ENCODE data around the gene HLA-E. TPM values are rescaled to one million over a fixed set of nuclear protein-coding genes. Genes with fewer than 3 reads are reported as not detected.
"Not testable (repeated sequence)": the region's sequence is repeated elsewhere in the genome, so short reads cannot be mapped to it uniquely, and the experiment has no call there.

Gene HLA-E
- total RNA-seq, 1 donor from 2014 or later, result 618 TPM

DNA sequence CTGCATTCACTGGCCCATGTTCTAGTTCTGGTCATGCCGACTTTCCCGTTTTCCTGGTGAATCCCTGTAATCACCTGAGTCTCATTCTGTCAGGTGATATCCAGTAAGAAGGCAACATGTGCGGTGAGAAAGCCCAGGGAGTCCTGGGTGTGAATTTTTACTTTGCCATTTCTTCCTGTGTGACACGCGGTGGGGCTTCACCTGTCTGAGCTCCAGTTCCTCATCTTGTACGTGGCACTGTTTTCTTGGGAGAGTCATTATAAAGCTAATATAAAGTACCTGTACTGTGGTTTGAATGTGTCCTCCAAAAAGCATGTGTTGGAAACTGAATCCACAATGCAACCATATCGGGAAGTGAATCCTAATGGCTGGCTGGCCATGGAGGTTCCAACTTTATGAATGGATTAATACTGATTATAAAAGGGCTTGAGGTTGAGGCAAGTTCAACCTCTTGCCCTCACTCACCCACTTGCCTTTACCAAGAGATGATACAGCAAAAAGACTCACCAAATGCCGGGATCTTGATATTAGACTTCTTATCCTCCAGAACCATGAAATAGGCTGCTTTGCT lies 5.1 kb downstream of the HLA-E start:
- Histone ChIP-seq H3K27me3 (no peaks in the 10 kb centered on the region), H3K36me3 (peaks cover 0 to 43% of the 10 kb centered on the region in 2 donors), H3K27ac (peak overlapping the region; percentile 3), H3K4me1 (peaks cover 53% of the 10 kb centered on the region), H3K4me3 (no peak overlapping the region), H3K9me3 (no peaks in the 10 kb centered on the region)
- no peak for DNase-seq (ENCODE audit: extremely low spot score in 2 of 2)
- intact Hi-C loops (cut with DNase I), result no loop called here
- no peak for TF ChIP-seq POLR2AphosphoS5 (IDR thresholded peaks at IDR 0.05; ENCODE audit: insufficient read depth in 1 of 2, low read depth in 1 of 2)
- TF ChIP-seq POLR2A (IDR thresholded peaks at IDR 0.05), result no peak
- TF ChIP-seq, protein P1, sequence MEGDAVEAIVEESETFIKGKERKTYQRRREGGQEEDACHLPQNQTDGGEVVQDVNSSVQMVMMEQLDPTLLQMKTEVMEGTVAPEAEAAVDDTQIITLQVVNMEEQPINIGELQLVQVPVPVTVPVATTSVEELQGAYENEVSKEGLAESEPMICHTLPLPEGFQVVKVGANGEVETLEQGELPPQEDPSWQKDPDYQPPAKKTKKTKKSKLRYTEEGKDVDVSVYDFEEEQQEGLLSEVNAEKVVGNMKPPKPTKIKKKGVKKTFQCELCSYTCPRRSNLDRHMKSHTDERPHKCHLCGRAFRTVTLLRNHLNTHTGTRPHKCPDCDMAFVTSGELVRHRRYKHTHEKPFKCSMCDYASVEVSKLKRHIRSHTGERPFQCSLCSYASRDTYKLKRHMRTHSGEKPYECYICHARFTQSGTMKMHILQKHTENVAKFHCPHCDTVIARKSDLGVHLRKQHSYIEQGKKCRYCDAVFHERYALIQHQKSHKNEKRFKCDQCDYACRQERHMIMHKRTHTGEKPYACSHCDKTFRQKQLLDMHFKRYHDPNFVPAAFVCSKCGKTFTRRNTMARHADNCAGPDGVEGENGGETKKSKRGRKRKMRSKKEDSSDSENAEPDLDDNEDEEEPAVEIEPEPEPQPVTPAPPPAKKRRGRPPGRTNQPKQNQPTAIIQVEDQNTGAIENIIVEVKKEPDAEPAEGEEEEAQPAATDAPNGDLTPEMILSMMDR (IDR thresholded peaks at IDR 0.05), result no peak

DNA sequence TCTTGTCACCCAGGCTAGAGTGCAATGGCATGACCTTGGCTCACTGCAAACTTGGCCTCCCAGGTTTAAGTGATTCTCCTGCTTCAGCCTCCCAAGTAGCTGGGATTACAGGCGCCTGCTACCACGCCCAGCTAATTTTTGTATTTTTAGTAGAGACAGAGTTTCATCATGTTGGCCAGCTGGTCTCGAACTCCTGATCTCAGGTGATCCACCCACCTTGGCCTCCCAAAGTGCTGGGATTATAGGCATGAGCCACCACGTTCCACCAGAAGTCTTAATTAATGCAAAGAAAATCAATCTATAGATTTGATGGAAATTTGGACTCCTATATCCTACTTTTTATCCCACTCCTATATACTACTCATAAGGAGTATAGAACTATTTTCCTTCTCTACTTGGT lies 5.8 kb downstream of the HLA-E start:
- H3K9me3 ChIP-seq; H3K4me3 ChIP-seq; H3K27me3 ChIP-seq; intact Hi-C loops (cut with DNase I); H3K27ac ChIP-seq; DNase-seq (ENCODE audit: extremely low spot score in 2 of 2): not testable (repeated sequence)
- Histone ChIP-seq H3K4me1 (peaks cover 52% of the 10 kb centered on the region), H3K36me3 (peaks cover 0 to 43% of the 10 kb centered on the region in 2 donors)

DNA sequence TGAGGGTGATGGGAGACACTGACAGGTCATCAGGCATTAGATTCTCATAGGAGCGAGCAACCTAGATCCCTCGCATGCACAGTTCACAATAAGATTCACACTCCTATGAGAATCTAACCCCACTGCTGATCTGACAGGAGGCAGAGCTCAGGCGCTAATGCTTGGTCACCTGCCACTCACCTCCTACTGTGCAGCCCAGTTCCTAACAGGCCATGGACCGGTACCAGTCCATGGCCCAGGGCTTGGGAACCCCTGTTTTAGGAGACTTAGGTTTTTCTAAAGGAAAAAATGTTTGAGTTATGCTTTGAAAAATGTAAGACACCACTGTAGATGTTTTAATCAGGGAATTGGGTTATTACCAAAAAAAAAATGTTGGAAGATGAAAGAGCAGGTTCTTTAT lies 6.7 kb downstream of the HLA-E start:
- no peak for DNase-seq (ENCODE audit: extremely low spot score in 2 of 2)
- Histone ChIP-seq H3K4me3 (no peak overlapping the region), H3K4me1 (peaks cover 43% of the 10 kb centered on the region), H3K27ac (peak overlapping the region; percentile 59), H3K9me3 (no peaks in the 10 kb centered on the region), H3K36me3 (peaks cover 0 to 34% of the 10 kb centered on the region in 2 donors), H3K27me3 (no peaks in the 10 kb centered on the region)
- intact Hi-C loops (cut with DNase I), result no loop called here
- TF ChIP-seq POLR2A (IDR thresholded peaks at IDR 0.05), result no peak

DNA sequence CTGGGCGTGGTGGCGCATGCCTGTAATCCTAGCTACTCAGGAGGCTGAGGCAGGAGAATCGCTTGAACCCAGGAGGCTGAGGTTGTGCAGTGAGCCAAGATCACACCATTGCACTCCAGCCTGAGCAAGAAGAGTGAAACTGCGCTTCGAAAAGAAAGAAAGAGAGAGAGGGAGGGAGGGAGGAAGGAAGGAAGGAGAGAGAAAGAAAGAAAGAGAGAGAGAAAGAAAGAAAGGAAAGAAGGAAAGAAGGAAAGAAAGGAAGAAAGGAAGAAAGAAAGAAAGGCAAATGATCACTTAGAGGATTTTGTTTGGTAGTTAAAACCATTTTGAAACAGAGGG lies 7.9 kb downstream of the HLA-E start:
- H3K9me3 ChIP-seq; H3K27me3 ChIP-seq; intact Hi-C loops (cut with DNase I); H3K4me3 ChIP-seq; DNase-seq (ENCODE audit: extremely low spot score in 2 of 2); H3K27ac ChIP-seq: not testable (repeated sequence)
- Histone ChIP-seq H3K36me3 (peaks cover 0 to 22% of the 10 kb centered on the region in 2 donors), H3K4me1 (peaks cover 30% of the 10 kb centered on the region)

DNA sequence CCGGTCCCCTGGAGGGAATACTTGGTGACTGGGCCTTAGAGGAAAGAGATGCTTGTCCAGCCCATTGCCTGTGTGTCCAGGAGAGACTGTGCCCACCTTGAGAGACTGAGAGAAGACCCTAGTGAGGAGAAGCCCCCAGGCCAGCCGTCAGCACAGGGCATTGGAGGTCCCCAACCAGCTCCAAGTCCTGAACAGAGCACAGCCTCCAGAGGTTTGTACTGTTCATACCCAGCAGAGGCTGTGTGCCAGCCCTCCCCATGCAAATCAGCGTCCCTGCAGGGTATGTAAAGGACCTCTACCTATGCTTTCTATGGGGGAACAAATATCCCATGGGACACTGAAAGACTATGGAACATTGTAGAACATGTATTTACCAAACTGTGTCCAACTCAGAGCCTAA lies 8.4 kb downstream of the HLA-E start:
- no peak for TF ChIP-seq POLR2AphosphoS5 (IDR thresholded peaks at IDR 0.05; ENCODE audit: insufficient read depth in 1 of 2, low read depth in 1 of 2)
- no peak for TF ChIP-seq POLR2A (IDR thresholded peaks at IDR 0.05)
- TF ChIP-seq, protein P1 (IDR thresholded peaks at IDR 0.05), result no peak
- Histone ChIP-seq H3K4me3 (no peak overlapping the region), H3K9me3 (no peaks in the 10 kb centered on the region), H3K4me1 (peaks cover 25% of the 10 kb centered on the region), H3K27me3 (no peaks in the 10 kb centered on the region), H3K27ac (no peak overlapping the region), H3K36me3 (peaks cover 0 to 17% of the 10 kb centered on the region in 2 donors)
- no peak for DNase-seq (ENCODE audit: extremely low spot score in 2 of 2)
- intact Hi-C loops (cut with DNase I), result no loop called here

DNA sequence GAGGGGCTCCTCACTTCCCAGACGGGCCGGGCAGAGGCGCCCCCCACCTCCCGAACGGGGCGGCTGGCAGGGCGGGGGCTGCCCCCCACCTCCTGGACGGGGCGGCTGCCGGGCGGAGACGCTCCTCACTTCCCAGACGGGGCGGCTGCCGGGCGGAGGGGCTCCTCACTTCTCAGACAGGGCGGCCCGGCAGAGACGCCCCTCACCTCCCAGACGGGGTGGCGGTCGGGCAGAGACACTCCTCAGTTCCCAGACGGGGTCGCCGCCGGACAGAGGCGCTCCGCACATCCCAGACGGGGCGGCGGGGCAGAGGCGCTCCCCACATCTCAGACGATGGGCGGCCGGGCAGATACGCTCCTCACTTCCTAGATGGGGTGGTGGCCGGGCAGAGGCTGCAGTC lies 9.4 kb downstream of the HLA-E start:
- H3K27ac ChIP-seq; H3K27me3 ChIP-seq; H3K9me3 ChIP-seq; H3K36me3 ChIP-seq; H3K4me3 ChIP-seq; DNase-seq (ENCODE audit: extremely low spot score in 2 of 2); intact Hi-C loops (cut with DNase I): not testable (repeated sequence)
- H3K4me1 ChIP-seq, result peaks cover 15% of the 10 kb centered on the region

DNA sequence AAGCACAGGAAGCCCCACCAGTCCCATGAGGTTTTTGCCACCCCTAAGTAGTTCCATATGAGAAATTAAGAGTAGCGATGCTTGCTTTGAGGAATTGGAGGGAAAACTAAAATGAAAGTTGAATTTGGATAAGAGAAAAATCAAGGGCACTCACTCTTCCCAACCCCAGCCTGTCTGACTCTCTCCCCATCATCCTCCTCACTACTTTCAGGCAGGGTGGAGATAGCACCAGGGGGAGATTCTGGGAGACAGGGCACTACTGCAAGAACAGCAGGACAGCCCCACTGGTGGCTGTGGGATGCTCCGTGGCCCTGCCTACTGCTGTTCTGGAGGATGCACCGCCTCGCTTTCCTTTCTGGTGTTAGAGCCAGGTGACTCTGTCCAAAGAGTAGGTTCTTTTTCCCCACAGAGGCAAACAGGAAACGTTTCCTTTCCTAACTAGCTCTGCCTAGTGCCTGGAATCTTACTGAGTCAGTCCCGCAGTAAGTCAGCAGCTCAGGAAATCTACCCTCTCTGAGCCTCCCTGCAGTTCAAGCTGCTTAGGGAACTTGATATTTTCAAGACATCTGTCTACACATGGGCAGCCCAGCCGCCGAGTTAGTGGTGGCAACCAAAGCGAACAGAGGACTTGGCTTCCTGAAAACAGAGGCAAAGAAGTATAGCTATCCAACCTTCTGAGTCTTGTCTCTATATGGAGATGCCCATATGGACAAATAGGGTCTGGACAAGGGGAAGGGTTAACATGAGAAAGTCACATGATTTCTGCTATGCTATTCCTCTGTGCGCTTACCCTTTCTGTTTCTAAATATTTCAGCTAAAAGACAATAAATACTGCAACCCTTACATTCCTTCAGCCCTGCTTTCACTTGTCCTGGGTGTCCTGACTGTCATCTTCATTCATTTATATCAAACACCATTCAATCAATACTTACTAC lies 11.4 kb downstream of the HLA-E start:
- Histone ChIP-seq H3K36me3 (no peaks in the 10 kb centered on the region), H3K9me3 (no peaks in the 10 kb centered on the region), H3K27me3 (no peaks in the 10 kb centered on the region), H3K4me3 (no peak overlapping the region), H3K27ac (no peak overlapping the region), H3K4me1 (peaks cover 8% of the 10 kb centered on the region)
- intact Hi-C loops (cut with DNase I), result no loop called here
- TF ChIP-seq POLR2AphosphoS5 (IDR thresholded peaks at IDR 0.05; ENCODE audit: insufficient read depth in 1 of 2, low read depth in 1 of 2), result no peak
- no peak for TF ChIP-seq POLR2A (IDR thresholded peaks at IDR 0.05)
- TF ChIP-seq, protein P1 (IDR thresholded peaks at IDR 0.05), result no peak
- DNase-seq (ENCODE audit: extremely low spot score in 2 of 2), result no peak

Data from vagina (tissue), 2 donors.